HepG2 (cell line): Measurements from ENCODE around the gene HSD11B1L. TPM values are rescaled to one million over a fixed set of nuclear protein-coding genes. Genes with fewer than 3 reads are reported as not detected.

Source experiments
- ATAC-seq: fragments of 200-7000 bp; cut with Tn5 transposase; 3 replicates; pipeline ENCODE4 v1.9.1; 2020; ENCODE audit warnings: mild to moderate bottlenecking, moderate library complexity
- BruUV-seq: library from RNA; stranded (reverse); fragments of 400-500 nt; replicated peaks from 2 replicates; lab custom pipeline; 2021; lab: Mats Ljungman, UMichigan
- CTCF ChIA-PET: fragments of 300-600 bp; formaldehyde crosslinking; extraction: SDS; loops from one replicate; lab custom pipeline; 2021; ENCODE audit warnings: low total read pairs, inconsistent platforms, low intra/inter-chr PET ratio; lab: Yijun Ruan, JAX
- POLR2A ChIA-PET: fragments of 350-600 bp; sonication (Branson Sonifier 250); formaldehyde crosslinking; loops from one replicate; lab custom pipeline; 2020; ENCODE audit warnings: antibody characterized with exemption, inconsistent platforms; lab: Yijun Ruan, JAX
- DNase-seq: peaks from one replicate; pipeline ENCODE4 v3.0.0-alpha.2; 2015; ENCODE audit warnings: low spot score
- FAIRE-seq: peaks from 3 replicates; lab custom pipeline; 2011; peaks lifted over from hg19 to GRCh38; lab: Jason Lieb, UNC
- H2AFZ ChIP-seq: one replicate; pipeline ENCODE4 v1.6.1; 2011; ENCODE audit warnings: low read length, inconsistent platforms
- H3K27ac ChIP-seq: fragments of 300-600 bp; 3 replicates; pipeline ENCODE4 v1.8.0; 2011; ENCODE audit warnings: mixed run types, mild to moderate bottlenecking, mixed read lengths, low read length, inconsistent platforms; ENCODE audit not compliant: insufficient read depth; ENCODE audit errors: extremely low read length
- H3K27me3 ChIP-seq, 2 experiments: fragments of 200-600 bp in 1 of 2; 2 replicates in 1 of 2; 3 replicates in 1 of 2; pipeline versions ENCODE4 v1.6.0 to v1.8.0; 2011; ENCODE audit warnings: low read length in 2 of 2, mild to moderate bottlenecking in 2 of 2, moderate library complexity in 2 of 2, inconsistent platforms in 1 of 2; ENCODE audit not compliant: insufficient read depth in 2 of 2, control insufficient read depth in 1 of 2
- H3K36me3 ChIP-seq, 2 experiments: fragments of 200-600 bp in 1 of 2; replicated peaks in 1 of 2; 2 replicates in 1 of 2; 3 replicates in 1 of 2; pipeline versions ENCODE4 v1.5.1 to v1.8.0; 2011; ENCODE audit warnings: low read length in 2 of 2, inconsistent platforms in 1 of 2; ENCODE audit not compliant: insufficient read depth in 2 of 2, control insufficient read depth in 1 of 2
- H3K4me1 ChIP-seq: 2 replicates; pipeline ENCODE4 v1.5.1; 2012; ENCODE audit warnings: low read length, inconsistent platforms; ENCODE audit not compliant: insufficient read depth
- H3K4me2 ChIP-seq: 2 replicates; pipeline ENCODE4 v1.6.0; 2011; ENCODE audit warnings: low read depth, low read length, inconsistent platforms
- H3K4me3 ChIP-seq, 3 experiments: fragments of 200-600 bp in 1 of 3; sonication (generic), shearing (Covaris generic) in 1 of 3; replicated peaks in 1 of 3; 2 replicates each; pipeline ENCODE4 v1.5.1; 2011 to 2016; ENCODE audit warnings: low read length in 3 of 3, inconsistent platforms in 2 of 3, low read depth in 2 of 3, mild to moderate bottlenecking in 2 of 3, control low read depth in 1 of 3, mixed read lengths in 1 of 3; ENCODE audit not compliant: insufficient read depth in 1 of 3
- H3K79me2 ChIP-seq: one replicate; pipeline ENCODE4 v1.6.1; 2011; ENCODE audit warnings: low read length, inconsistent platforms; ENCODE audit not compliant: insufficient read depth
- H3K9ac ChIP-seq: 2 replicates; pipeline ENCODE4 v1.6.0; 2011; ENCODE audit warnings: mild to moderate bottlenecking, low read depth, low read length, inconsistent platforms; ENCODE audit not compliant: insufficient read depth
- H3K9me3 ChIP-seq: 2 replicates; pipeline ENCODE4 v1.5.1; 2012; ENCODE audit warnings: mild to moderate bottlenecking, low read length
- H4K20me1 ChIP-seq: 2 replicates; pipeline ENCODE4 v1.6.0; 2011; ENCODE audit warnings: inconsistent platforms, mild to moderate bottlenecking, low read length, moderate library complexity; ENCODE audit not compliant: insufficient read depth
- CHD4 ChIP-seq: fragments of 200-600 bp; sonication (generic); IDR thresholded peaks from 2 replicates; pipeline ENCODE4 v1.7.0; 2017; ENCODE audit warnings: mild to moderate bottlenecking, low read length, borderline replicate concordance
- GABPB1 ChIP-seq: IDR thresholded peaks from 2 replicates; pipeline ENCODE4 v1.6.1; 2016; ENCODE audit warnings: mild to moderate bottlenecking, missing genetic modification reagents, moderate library complexity, missing compliant biosample characterization
- MXD4 ChIP-seq: IDR thresholded peaks from 2 replicates; pipeline ENCODE4 v1.6.1; 2016; ENCODE audit warnings: mild to moderate bottlenecking, missing biosample characterization, missing genetic modification reagents
- NR2C2 ChIP-seq: sonication (generic); formaldehyde crosslinking; IDR thresholded peaks from 2 replicates; pipeline ENCODE4 v1.4.0; 2020; ENCODE audit warnings: missing genetic modification reagents, mild to moderate bottlenecking, moderate library complexity, borderline replicate concordance
- RCOR2 ChIP-seq: IDR thresholded peaks from 2 replicates; pipeline ENCODE4 v1.6.1; 2016; ENCODE audit warnings: missing biosample characterization, missing genetic modification reagents
- RFXANK ChIP-seq: IDR thresholded peaks from 2 replicates; pipeline ENCODE4 v1.6.1; 2016
- SAFB2 ChIP-seq: sonication (generic); formaldehyde crosslinking; IDR thresholded peaks from 2 replicates; pipeline ENCODE4 v1.5.1; 2020; ENCODE audit warnings: missing genetic modification reagents, low read depth, mild to moderate bottlenecking, borderline replicate concordance
- THAP11 ChIP-seq: IDR thresholded peaks from 2 replicates; pipeline ENCODE4 v1.6.1; 2016; ENCODE audit warnings: missing biosample characterization, missing genetic modification reagents
- ZBTB14 ChIP-seq: sonication (generic); formaldehyde crosslinking; IDR thresholded peaks from 2 replicates; pipeline ENCODE4 v1.4.0; 2020; ENCODE audit warnings: missing genetic modification reagents
- ZFAT ChIP-seq: sonication (generic); formaldehyde crosslinking; conservative IDR thresholded peaks from 2 replicates; pipeline ENCODE4 v1.8.1; 2023; ENCODE audit warnings: missing genetic modification reagents, inconsistent platforms
- ZNF569 ChIP-seq: sonication (generic); formaldehyde crosslinking; IDR thresholded peaks from 2 replicates; pipeline ENCODE4 v1.5.0; 2020; ENCODE audit warnings: mild to moderate bottlenecking, missing genetic modification reagents, moderate library complexity, borderline replicate concordance
- ZNF572 ChIP-seq: sonication (generic); formaldehyde crosslinking; IDR thresholded peaks from 2 replicates; pipeline ENCODE4 v1.5.1; 2020; ENCODE audit warnings: mild to moderate bottlenecking, missing genetic modification reagents
- ZNF652 ChIP-seq: IDR thresholded peaks from 2 replicates; pipeline ENCODE4 v1.6.1; 2016; ENCODE audit warnings: low read depth, borderline replicate concordance
- ZSCAN25 ChIP-seq: sonication (generic); formaldehyde crosslinking; IDR thresholded peaks from 2 replicates; pipeline ENCODE4 v1.8.0; 2022; ENCODE audit warnings: mild to moderate bottlenecking, missing genetic modification reagents
- WGBS: methylation state at CpG from one replicate; pipeline ENCODE4 v1.1.6; 2017; ENCODE audit warnings: low lambda C conversion rate; 5-methylcytosine and 5-hydroxymethylcytosine counted together
- in situ Hi-C: cut with HindIII; loops from 2 replicates; pipeline ENCODE4 v1.10.0; 2017; ENCODE audit warnings: low pct_unique_long_range_greater_than_20kb; ENCODE audit not compliant: extremely low pct_ligation_motif_present
- intact Hi-C: fragments of 100-400 bp; cut with micrococcal nuclease; formaldehyde crosslinking; loops from one replicate; pipeline ENCODE4 v1.10.0; 2022; ENCODE audit not compliant: unreplicated experiment
- polyA plus RNA-seq, 8 experiments: library from polyadenylated mRNA; depleted of rRNA in 3 of 8; stranded (reverse) in 7 of 8; unstranded in 1 of 8; fragments of >200 nt; fragmentation: Illumina TruSeq in 4 of 8; extraction: Trizol in 4 of 8; gene quantifications; 2 replicates each; pipeline versions ENCODE4 v1.2.1 to v1.2.3, GENCODE V29; 2011 to 2016; ENCODE audit warnings: low read depth in 4 of 8, missing spikeins in 1 of 8, mixed read lengths in 1 of 8; ENCODE audit not compliant: insufficient read depth in 1 of 8
- total RNA-seq, 5 experiments: library from RNA; depleted of rRNA; stranded (reverse); fragments of >200 nt; fragmentation: Illumina TruSeq; extraction: Trizol; gene quantifications; 2 replicates each; pipeline ENCODE4 v1.2.3, GENCODE V29; 2016; ENCODE audit warnings: low read depth in 1 of 5
- TF ChIP-seq, protein P1 (sequence below): sonication (generic); formaldehyde crosslinking; IDR thresholded peaks from 2 replicates; pipeline ENCODE4 v1.4.0; 2020; ENCODE audit warnings: missing genetic modification reagents, borderline replicate concordance
- TF ChIP-seq, protein P2 (sequence below): sonication (generic); formaldehyde crosslinking; IDR thresholded peaks from 2 replicates; pipeline ENCODE4 v1.4.0; 2020; ENCODE audit warnings: missing genetic modification reagents

Gene HSD11B1L
- total and polyA plus RNA-seq, 2 of the 13 experiments (the other 11 are each of a cell fraction or from before 2014, with no cell fraction given): 2.8 to 3.9 TPM

- ATAC-seq (peak; percentile 72), DNase-seq (no peak), FAIRE-seq (no peak)
- ChIA-PET POLR2A (interaction anchor here (0.7 to 2.5 kb wide), 3 partner anchors 13 to 186 kb away, joined by 3 to 13 read pairs (median 7); partner anchors contain the start of genes SAFB and SAFB2), CTCF (no interaction called here)
- Histone ChIP-seq H4K20me1 (peaks cover 55% of the 10 kb centered on the region), H3K9me3 (no peaks in the 10 kb centered on the region), H3K79me2 (peaks cover 76% of the 10 kb centered on the region), H3K4me2 (no peak overlapping the region; the same call in 1 of the 2 replicates), H3K27me3 (no peaks in the 10 kb centered on the region), H3K36me3 (peaks cover 39 to 81% of the 10 kb centered on the region in 2 experiments), H3K27ac (peak overlapping the region; percentile 27), H2AFZ (no peak overlapping the region), H3K4me1 (peaks cover 23% of the 10 kb centered on the region), H3K9ac (no peak overlapping the region), H3K4me3 (no peak overlapping the region)
- BruUV-seq: no TSS peak
- WGBS: 61% methylated on average over 2 of the region's 2 CpGs
- in situ Hi-C loops: no loop called here
- intact Hi-C loops: no loop called here
- no peak for TF ChIP-seq MXD4
- TF ChIP-seq ZNF569 (CRISPR knock-in tag): no peak
- no peak for TF ChIP-seq RFXANK (CRISPR knock-in tag)
- no peak for TF ChIP-seq ZNF572 (CRISPR knock-in tag)
- TF ChIP-seq CHD4: no peak
- TF ChIP-seq SAFB2 (CRISPR knock-in tag): no peak
- TF ChIP-seq THAP11 (CRISPR knock-in tag): peak; percentile 28; the same call in 1 of the 2 replicates
- TF ChIP-seq ZSCAN25: no peak
- no peak for TF ChIP-seq ZBTB14 (CRISPR knock-in tag)
- no peak for TF ChIP-seq GABPB1
- no peak for TF ChIP-seq ZNF652 (CRISPR knock-in tag)
- peak; percentile 31; the same call in 1 of the 2 replicates for TF ChIP-seq NR2C2 (CRISPR knock-in tag)
- TF ChIP-seq, protein P1, sequence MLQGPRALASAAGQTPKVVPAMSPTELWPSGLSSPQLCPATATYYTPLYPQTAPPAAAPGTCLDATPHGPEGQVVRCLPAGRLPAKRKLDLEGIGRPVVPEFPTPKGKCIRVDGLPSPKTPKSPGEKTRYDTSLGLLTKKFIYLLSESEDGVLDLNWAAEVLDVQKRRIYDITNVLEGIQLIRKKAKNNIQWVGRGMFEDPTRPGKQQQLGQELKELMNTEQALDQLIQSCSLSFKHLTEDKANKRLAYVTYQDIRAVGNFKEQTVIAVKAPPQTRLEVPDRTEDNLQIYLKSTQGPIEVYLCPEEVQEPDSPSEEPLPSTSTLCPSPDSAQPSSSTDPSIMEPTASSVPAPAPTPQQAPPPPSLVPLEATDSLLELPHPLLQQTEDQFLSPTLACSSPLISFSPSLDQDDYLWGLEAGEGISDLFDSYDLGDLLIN (CRISPR knock-in tag): no peak
- TF ChIP-seq, protein P2, sequence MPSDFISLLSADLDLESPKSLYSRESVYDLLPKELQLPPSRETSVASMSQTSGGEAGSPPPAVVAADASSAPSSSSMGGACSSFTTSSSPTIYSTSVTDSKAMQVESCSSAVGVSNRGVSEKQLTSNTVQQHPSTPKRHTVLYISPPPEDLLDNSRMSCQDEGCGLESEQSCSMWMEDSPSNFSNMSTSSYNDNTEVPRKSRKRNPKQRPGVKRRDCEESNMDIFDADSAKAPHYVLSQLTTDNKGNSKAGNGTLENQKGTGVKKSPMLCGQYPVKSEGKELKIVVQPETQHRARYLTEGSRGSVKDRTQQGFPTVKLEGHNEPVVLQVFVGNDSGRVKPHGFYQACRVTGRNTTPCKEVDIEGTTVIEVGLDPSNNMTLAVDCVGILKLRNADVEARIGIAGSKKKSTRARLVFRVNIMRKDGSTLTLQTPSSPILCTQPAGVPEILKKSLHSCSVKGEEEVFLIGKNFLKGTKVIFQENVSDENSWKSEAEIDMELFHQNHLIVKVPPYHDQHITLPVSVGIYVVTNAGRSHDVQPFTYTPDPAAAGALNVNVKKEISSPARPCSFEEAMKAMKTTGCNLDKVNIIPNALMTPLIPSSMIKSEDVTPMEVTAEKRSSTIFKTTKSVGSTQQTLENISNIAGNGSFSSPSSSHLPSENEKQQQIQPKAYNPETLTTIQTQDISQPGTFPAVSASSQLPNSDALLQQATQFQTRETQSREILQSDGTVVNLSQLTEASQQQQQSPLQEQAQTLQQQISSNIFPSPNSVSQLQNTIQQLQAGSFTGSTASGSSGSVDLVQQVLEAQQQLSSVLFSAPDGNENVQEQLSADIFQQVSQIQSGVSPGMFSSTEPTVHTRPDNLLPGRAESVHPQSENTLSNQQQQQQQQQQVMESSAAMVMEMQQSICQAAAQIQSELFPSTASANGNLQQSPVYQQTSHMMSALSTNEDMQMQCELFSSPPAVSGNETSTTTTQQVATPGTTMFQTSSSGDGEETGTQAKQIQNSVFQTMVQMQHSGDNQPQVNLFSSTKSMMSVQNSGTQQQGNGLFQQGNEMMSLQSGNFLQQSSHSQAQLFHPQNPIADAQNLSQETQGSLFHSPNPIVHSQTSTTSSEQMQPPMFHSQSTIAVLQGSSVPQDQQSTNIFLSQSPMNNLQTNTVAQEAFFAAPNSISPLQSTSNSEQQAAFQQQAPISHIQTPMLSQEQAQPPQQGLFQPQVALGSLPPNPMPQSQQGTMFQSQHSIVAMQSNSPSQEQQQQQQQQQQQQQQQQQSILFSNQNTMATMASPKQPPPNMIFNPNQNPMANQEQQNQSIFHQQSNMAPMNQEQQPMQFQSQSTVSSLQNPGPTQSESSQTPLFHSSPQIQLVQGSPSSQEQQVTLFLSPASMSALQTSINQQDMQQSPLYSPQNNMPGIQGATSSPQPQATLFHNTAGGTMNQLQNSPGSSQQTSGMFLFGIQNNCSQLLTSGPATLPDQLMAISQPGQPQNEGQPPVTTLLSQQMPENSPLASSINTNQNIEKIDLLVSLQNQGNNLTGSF (CRISPR knock-in tag): no peak
- no peak for TF ChIP-seq ZFAT
- TF ChIP-seq RCOR2 (CRISPR knock-in tag): no peak
These were observed 38.6 kb upstream of the HSD11B1L start for GRCh38 chr19:5642204-5642603.
